IPS-20b (cell line): Measurements from ENCODE around the gene WDR7.

Experiments
- H3K27ac ChIP-seq: one replicate; pipeline ENCODE4 v1.5.1; 2013; ENCODE audit warnings: low read length
- H3K27me3 ChIP-seq: 2 replicates; pipeline ENCODE4 v1.6.1; 2013; ENCODE audit warnings: mild to moderate bottlenecking, low read length, inconsistent platforms; ENCODE audit not compliant: insufficient read depth
- H3K36me3 ChIP-seq: 2 replicates; pipeline ENCODE4 v1.6.1; 2013; ENCODE audit warnings: low read depth, mild to moderate bottlenecking, inconsistent platforms, low read length, moderate library complexity; ENCODE audit not compliant: insufficient read depth
- H3K4me1 ChIP-seq: 2 replicates; pipeline ENCODE4 v1.6.1; 2013; ENCODE audit warnings: mild to moderate bottlenecking, control low read depth, inconsistent platforms, low read length, moderate library complexity; ENCODE audit not compliant: insufficient read depth
- H3K4me3 ChIP-seq: 2 replicates; pipeline ENCODE4 v1.5.1; 2013; ENCODE audit warnings: mild to moderate bottlenecking, low read length, inconsistent platforms
- H3K9ac ChIP-seq: 2 replicates; pipeline ENCODE4 v1.6.1; 2013; ENCODE audit warnings: low read depth, mild to moderate bottlenecking, inconsistent platforms, low read length, moderate library complexity
- H3K9me3 ChIP-seq: 2 replicates; pipeline ENCODE4 v1.6.1; 2013; ENCODE audit warnings: mild to moderate bottlenecking, low read depth, low read length, inconsistent platforms; ENCODE audit not compliant: insufficient read depth

Gene WDR7

GRCh38 chr18:56650944-56651770 lies at the start of gene WDR7:
Gene WDR7 (plus strand): TSS chr18:56651359. CDS start chr18:56672516, 21,157 bp downstream.
- no peaks in the 10 kb centered on the region for H3K9me3 ChIP-seq
- H3K36me3 ChIP-seq: no peaks in the 10 kb centered on the region
- H3K4me3 ChIP-seq: peak within 1 kb of the TSS; percentile 87
- H3K27me3 ChIP-seq: no peaks in the 10 kb centered on the region
- H3K27ac ChIP-seq: peak within 1 kb of the TSS; percentile 6
- peak within 1 kb of the TSS; percentile 73 for H3K9ac ChIP-seq
- H3K4me1 ChIP-seq: peaks cover 7% of the 10 kb centered on the region; the same call in 1 of the 2 replicates

GRCh38 chr18:56606618-56607017 lies 44.5 kb upstream of the WDR7 start:
- H3K27ac ChIP-seq: no peak overlapping the region
- H3K27me3 ChIP-seq: no peaks in the 10 kb centered on the region
- H3K4me1 ChIP-seq: no peaks in the 10 kb centered on the region
- H3K9ac ChIP-seq: no peak overlapping the region
- no peak overlapping the region for H3K4me3 ChIP-seq
- H3K9me3 ChIP-seq: no peaks in the 10 kb centered on the region
- peaks cover 85% of the 10 kb centered on the region for H3K36me3 ChIP-seq

- Histone ChIP-seq H3K9me3 (no peaks in the 10 kb centered on the region), H3K36me3 (peaks cover 86% of the 10 kb centered on the region), H3K4me1 (no peaks in the 10 kb centered on the region), H3K27me3 (no peaks in the 10 kb centered on the region), H3K27ac (no peak overlapping the region), H3K4me3 (no peak overlapping the region), H3K9ac (no peak overlapping the region)
Observed at GRCh38 chr18:56615738-56616520, 35.2 kb upstream of the WDR7 start.

GRCh38 chr18:56627991-56628390 lies 23.2 kb upstream of the WDR7 start:
- Histone ChIP-seq H3K9ac (no peak overlapping the region), H3K27me3 (no peaks in the 10 kb centered on the region), H3K27ac (no peak overlapping the region), H3K4me3 (no peak overlapping the region), H3K9me3 (no peaks in the 10 kb centered on the region), H3K4me1 (no peaks in the 10 kb centered on the region), H3K36me3 (peaks cover 34% of the 10 kb centered on the region; the same call in 1 of the 2 replicates)

GRCh38 chr18:56632070-56633022 lies 18.8 kb upstream of the WDR7 start:
- Histone ChIP-seq H3K9ac (no peak overlapping the region), H3K4me3 (no peak overlapping the region), H3K9me3 (no peaks in the 10 kb centered on the region), H3K4me1 (peaks cover 10% of the 10 kb centered on the region), H3K27me3 (no peaks in the 10 kb centered on the region), H3K36me3 (peaks cover 26% of the 10 kb centered on the region), H3K27ac (no peak overlapping the region)

- H3K9ac ChIP-seq: no peak overlapping the region
- H3K9me3 ChIP-seq: no peaks in the 10 kb centered on the region
- H3K27me3 ChIP-seq: no peaks in the 10 kb centered on the region
- no peak overlapping the region for H3K27ac ChIP-seq
- H3K4me1 ChIP-seq: peaks cover 10% of the 10 kb centered on the region
- H3K36me3 ChIP-seq: peaks cover 26% of the 10 kb centered on the region
- no peak overlapping the region for H3K4me3 ChIP-seq
Observed at GRCh38 chr18:56635007-56635406, 16.2 kb upstream of the WDR7 start.

- Histone ChIP-seq H3K27ac (no peak overlapping the region), H3K4me3 (peak overlapping the region; percentile 99), H3K36me3 (peaks cover 26% of the 10 kb centered on the region), H3K27me3 (no peaks in the 10 kb centered on the region), H3K4me1 (peaks cover 10% of the 10 kb centered on the region), H3K9me3 (no peaks in the 10 kb centered on the region), H3K9ac (peak overlapping the region; percentile 93)
Observed at GRCh38 chr18:56637176-56637575, 14.0 kb upstream of the WDR7 start.

GRCh38 chr18:56637711-56638231 lies 13.4 kb upstream of the WDR7 start:
- Histone ChIP-seq H3K9ac (peak overlapping the region; percentile 93), H3K4me1 (peaks cover 10% of the 10 kb centered on the region), H3K4me3 (peak overlapping the region; percentile 99), H3K27me3 (no peaks in the 10 kb centered on the region), H3K36me3 (peaks cover 20% of the 10 kb centered on the region), H3K27ac (peak overlapping the region; percentile 63), H3K9me3 (no peaks in the 10 kb centered on the region)

- Histone ChIP-seq H3K27ac (peak within 1 kb of the TSS; percentile 63), H3K27me3 (no peaks in the 10 kb centered on the region), H3K9ac (peak within 1 kb of the TSS; percentile 93), H3K4me1 (peaks cover 10% of the 10 kb centered on the region), H3K9me3 (no peaks in the 10 kb centered on the region), H3K4me3 (peak within 1 kb of the TSS; percentile 99), H3K36me3 (peaks cover 18% of the 10 kb centered on the region)
Observed at GRCh38 chr18:56638232-56639103, 12.7 kb upstream of the WDR7 start, which contains the start of gene TXNL1. Gene TXNL1 (minus strand): TSS chr18:56638592. CDS start chr18:56638440, 152 bp downstream.

GRCh38 chr18:56639104-56639381 lies 12.1 kb upstream of the WDR7 start:
- H3K4me1 ChIP-seq: peaks cover 10% of the 10 kb centered on the region
- no peak overlapping the region for H3K27ac ChIP-seq

More at GRCh38 chr18:56639104-56639381, 12.1 kb upstream of the WDR7 start:
- Histone ChIP-seq H3K36me3 (peaks cover 16% of the 10 kb centered on the region), H3K27me3 (no peaks in the 10 kb centered on the region), H3K4me3 (peak overlapping the region; percentile 73), H3K9ac (peak overlapping the region; percentile 75; the same call in 1 of the 2 replicates), H3K9me3 (no peaks in the 10 kb centered on the region)
